HK-2 (cell line): ENCODE measurements around the gene RAPGEF4.
"Not testable (repeated sequence)": the region's sequence is repeated elsewhere in the genome, so short reads cannot be mapped to it uniquely, and the experiment has no call there.

Source experiments
- DNase-seq: peaks from one replicate; pipeline ENCODE4 v3.0.0-alpha.2; 2018; ENCODE audit not compliant: unreplicated experiment

RAPGEF4 gene

DNA sequence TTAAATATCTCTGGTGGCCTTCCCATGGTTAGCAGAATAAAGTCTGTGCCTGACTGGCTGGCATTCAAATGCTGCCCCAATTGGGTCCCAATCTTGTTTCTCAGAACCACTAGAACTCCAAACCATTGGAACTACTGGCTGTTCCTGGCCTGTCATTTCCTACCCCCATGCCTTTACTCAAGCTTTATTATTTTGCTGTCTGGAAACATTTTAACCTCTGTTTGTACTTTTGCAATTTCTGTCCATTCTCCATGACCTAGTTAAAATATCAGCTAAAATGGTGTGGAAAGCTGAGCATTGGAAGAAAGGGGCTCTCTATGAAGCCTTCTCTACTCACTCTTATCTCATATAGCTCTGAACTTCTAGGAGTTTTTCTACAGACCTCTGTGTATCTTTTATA, 38.7 kb downstream of the RAPGEF4 start:
- no peak for DNase-seq

DNA sequence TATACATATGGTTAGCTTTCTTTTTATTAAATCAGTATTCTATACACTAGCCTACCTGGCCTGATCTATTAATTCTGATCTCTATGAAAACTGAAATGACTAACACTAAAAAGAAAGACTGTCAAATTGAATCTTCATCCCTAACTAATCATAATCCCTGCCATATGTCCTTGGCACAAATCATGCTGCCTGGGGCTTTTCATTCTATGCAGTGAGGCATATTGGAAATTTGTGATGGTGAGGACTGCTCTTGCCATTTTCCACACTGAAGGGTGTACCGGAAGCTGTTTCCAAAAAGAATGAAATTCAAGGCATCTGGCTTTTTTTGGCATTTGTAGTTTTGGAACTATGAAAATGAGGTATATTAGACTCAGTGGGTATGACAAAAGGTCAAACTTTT, 39.7 kb downstream of the RAPGEF4 start:
- no peak for DNase-seq

DNA sequence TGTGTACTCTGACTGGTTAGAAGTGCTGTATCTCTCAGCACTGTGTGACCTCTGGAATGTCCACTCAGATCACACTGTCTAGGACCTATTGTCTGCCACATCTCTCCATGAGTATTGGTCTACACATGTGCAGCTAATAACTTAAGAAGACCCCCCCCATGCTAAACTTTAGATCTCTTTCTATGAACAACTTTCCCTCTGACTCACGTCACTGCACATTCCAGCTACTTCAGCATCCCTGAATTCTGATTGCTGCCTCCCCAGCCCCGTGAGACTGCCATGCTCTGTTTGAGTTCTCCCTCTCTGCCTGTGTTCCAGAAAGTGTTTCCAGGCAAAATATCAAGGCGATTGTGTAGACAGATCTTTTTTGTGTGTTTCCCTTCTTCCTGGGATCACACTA, 41.8 kb downstream of the RAPGEF4 start:
- DNase-seq: no peak

DNA sequence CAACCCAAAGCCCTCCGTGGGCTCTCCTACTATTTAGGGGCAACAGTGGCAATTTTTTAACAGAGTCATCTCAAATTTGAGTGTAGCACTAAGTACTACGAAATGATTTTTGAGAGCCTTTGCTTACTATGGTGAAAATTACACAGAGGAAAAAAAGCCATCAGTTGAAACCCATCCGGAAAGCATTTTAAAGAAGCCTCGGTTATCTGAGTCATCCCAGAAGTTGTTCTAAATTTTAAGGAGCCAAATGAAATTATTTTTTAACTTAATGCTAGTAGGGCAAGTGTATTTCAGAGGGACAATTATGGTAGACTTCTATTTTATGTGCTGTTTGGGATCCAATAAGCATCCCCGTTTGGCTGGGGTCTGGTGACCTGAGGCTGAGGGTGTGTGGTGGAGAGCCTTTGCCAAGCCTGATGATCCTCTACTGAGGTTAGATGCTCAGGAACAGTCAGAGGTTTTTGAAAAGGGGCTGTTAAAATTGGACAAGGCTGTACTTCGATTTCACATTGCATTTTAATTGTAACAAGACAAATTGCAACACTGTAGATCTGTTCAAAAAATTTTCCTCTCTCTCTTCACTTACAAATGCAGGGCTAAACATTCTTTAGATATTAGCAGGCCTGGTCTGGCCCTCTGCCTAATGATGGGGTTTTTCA, 47.0 kb downstream of the RAPGEF4 start:
- DNase-seq: no peak

DNA sequence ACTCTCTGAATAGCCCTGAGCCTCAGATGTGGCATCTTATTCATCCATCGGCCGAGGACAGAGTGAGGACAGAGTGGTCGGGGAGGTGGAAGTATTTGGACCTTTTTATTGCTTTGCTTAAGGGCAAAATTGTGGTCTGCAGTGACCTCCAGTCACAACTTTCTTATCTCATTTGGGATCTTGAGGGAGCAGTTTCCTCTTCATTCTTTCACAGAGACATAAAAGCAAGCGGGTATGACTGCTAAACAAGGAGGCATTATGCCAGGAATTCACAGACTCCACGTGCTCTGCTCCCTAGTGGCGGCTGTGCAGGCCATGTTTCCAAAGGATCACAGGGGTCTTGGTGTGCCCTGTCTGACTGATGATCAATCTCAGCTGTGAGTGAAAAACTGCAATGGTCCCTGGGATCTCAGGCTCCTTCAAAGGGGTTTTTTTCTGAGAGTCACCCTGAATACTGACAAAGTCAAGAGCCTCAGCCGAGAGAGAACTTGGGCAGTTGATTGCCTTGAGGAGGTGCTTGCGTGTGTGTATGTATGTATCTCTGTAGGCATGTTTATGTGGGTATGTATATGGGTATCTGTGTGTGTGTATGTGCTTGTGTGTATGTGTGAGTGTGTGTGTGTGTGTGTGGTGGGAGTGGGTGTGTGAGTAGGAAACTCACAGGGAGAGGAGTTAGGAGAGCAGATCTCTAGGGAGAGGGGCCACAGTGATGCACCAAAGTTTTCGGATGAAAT, 47.7 kb downstream of the RAPGEF4 start:
- DNase-seq: peak; percentile 26

DNA sequence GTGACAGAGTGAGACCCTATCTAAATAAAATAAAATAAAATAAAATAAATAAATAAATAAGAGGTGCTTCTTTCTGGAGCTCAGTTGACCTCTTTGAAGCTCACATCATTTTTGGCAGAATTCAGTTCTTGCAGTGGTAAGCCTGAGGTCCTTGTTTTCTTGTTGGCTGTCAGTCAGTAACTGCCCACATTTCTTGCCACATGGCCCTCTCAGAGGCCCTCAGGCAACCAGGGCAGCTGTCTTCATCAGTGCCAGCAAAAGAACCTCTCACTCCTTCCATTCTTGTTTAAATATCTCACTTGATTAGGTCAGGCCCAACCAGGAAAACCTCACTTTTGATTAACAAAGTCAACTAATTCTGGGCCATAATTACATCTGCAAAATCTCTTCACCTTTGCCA, 53.2 kb downstream of the RAPGEF4 start:
- no peak for DNase-seq

DNA sequence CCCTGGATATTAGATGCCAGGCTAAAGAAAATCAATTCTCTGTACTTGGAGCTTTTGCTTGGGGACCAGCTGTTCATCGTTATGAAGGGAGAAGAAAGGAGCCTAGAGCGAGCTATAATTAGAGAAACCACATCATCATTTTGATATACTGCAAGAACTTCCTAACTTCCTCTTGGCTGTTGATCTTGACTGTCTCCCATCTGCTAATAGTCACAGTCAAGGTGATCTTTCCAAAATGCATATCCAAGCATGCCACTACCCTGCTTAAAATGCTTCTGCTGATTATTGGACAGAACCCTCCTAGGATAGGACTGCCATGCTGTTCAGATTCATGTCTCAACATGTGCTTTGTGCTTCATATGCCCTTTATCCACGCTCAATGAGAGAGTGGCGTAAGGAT, 54.8 kb downstream of the RAPGEF4 start:
- no peak for DNase-seq

DNA sequence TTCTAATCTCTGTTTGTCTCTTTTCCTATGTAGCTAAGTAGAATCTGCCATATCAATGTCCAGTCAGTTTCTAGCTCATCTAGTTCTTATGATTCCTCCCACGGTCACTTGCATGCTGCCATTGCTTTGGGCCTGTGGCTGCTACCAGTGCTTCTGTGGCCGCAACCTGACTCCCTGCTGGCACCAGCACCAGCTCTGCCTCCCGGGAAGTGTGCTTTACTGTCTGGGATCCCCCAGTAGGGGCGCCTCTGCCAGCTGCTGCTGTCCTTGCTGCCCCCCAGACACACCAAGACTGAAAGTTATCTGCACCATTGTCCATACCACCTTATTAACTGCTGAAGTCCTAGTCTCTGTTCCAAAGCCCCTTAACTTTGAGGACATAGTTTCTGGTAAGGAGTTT, 56.3 kb downstream of the RAPGEF4 start:
- no peak for DNase-seq

DNA sequence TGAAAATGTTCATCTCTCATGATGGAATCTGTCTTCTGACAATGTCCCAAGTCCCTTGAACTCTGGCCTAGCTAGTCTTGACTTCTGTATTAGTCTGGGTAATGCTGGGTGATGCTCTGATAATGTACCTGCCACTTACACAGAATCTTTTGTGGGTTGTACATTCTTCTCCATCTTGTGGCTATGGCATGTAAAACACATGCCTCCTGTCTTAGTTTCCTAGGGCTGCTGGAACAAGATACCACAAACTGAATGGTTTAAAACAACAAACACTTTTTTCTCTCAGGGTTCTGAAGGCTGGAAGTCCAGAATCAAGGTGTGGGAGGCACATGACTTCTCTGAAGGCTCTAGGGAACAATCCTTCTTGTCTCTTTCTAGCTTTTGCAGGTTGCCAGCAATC, 57.1 kb downstream of the RAPGEF4 start:
- DNase-seq: no peak

DNA sequence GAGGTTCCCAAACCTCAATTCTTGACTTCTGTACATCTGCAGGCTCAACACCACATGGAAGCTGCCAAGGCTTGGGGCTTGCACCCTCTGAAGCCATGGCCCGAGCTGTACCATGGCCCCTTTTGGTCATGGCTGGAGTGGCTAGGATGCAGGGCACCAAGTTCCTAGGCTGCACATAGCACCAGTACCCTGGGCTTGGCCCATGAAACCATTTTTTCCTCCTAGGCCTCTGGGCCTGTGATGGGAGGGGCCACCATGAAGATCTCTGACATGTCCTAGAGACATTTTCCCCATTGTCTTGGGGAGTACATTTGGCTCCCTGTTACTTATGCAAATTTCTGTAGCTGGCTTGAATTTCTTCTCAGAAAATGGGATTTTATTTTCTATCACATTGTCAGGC, 67.7 kb downstream of the RAPGEF4 start:
- DNase-seq: not testable (repeated sequence)

DNA sequence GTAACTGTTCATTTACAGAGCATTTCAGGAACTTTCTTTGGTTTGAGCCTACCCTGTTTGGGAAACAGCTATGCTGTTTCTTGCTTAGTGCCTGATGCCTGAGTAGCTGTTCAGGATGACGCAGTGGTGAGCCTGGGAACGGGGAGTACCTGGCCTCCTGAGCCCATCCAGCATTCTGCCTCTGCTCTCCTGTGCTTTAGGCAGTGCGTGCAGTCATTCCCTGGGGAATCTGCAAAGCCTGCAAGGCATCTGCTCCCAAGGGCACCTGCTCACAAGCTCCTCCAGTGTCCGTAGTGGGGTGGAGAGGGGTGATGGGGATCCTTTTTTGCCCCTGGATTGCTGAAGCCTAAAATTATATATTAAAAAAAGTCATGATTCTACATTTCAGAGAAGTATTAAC, 68.8 kb downstream of the RAPGEF4 start:
- no peak for DNase-seq

DNA sequence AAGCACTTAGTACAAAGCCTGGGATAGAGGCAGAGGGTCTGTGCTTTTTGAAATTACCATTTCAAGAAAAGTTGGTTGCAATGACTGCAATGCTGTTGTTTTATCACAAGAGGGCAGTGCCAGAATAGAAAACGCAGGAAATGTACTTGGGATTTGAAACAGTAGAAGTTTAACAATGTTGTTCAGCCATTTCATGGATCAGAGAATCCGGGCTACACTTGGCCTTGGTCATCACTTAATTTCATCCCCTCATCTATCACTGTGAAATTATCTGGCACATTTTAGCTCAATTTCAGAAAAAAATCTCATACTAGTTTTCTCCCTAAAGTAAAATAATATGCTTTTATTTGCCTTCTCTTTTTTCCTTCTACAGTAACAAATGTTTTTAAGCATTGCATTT, 70.8 kb downstream of the RAPGEF4 start:
- DNase-seq: no peak

DNA sequence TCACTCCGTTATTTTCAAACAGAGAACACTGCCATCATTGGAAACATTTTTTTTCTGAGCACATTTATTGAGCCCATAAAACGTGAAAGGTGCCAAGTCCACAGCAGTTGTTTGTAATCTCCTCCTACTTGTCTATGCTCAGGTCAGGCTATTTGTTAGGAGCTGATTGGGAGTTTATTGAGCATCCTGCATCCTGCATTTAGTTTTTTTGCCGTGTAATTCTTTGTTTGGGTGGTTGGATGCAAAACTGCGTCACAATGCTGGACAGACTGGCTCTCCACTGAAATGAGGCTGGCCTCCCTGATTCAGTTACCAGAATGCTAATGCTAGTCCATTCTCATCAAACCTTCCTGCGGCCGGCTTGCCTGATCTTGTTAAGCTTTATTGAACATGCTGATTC, 71.4 kb downstream of the RAPGEF4 start:
- DNase-seq: no peak

DNA sequence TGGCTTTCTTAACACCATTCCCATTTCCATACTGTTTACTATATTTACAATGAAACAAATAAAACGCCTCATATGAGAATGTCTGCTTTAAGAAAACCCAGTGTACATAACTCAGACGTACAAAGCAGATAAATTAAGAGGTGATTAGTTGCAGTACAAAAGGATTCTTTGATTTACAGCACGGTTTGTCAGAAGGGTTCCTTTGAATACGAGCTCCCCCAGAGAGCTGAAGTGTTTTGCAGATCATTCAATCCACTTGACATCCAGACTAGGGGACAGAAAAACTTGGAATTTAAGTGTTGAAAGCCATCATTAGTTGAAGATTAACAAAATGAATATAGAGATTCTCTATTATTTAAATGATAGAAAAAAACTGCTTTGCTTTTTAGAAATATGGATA, 72.5 kb downstream of the RAPGEF4 start:
- no peak for DNase-seq

DNA sequence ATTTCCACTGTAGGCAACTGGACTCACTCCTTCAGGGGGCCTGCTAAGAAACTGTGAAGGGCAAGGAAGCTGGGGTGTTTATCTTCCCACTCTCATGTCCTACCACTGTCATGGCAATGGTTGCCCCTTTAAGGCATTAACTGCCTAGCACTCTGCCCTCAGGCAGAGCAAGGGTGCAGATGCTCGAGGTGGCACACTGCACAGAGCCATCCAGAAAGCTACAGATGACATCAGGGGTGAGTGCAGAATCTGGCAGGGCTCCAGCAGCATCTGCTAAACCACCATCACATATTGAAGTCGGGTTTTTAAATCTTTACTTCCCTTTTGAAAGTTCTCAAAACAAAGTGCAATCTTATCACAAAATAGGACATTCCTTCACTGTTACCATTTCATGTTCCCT, 75.4 kb downstream of the RAPGEF4 start:
- DNase-seq: no peak

DNA sequence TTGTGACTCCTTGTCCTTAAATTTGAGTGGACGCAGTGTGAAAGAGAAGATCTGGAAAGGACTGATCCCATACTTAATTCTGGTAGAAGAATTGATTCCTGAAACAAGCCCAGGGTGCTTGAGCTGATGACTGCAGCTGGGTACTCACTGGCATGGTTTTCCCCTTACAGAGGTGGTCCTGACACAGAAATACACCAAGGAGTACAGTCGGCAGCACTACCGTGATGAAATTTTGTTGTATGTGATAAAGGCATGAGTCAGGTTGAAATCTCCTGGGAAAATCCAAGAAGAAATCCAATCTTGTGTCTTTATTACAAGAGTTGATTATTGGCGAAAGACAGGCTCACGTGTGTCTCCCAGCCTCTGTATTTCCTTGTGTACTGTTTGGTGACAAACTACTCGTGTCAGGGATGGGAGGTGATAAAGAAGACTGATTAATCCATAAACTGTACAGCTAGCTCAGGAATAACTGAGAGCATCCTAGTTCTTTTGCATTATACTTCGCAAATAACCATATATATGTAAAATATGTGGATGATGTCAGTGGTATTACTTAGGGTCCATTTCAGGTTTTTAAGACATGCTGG, 76.6 kb downstream of the RAPGEF4 start:
- no peak for DNase-seq

DNA sequence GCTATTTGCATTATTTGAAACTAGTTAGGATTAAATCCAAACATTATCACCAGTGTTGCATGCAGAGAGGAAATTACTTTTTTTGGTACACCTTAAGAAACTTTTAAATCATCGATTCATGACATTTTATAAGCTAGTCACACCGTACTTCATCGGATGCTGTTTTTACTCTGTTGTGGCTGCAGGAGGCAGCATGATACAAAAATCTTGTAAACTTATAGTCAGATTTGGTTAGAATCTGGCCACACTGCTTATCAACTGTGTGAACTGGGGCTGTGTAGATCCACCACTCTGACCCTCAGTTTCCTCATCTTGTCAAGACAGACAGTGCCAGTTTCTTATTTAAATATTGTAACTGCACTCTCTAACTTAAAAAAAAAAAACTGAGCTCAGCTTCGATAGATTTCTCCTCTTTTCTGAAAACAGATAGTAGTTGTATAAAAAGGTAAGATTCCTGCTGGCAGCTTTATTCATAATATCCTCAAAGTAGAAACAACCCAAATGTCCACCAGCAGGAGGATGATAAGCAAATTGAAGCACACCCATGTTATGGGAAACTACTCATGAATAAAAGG, 77.8 kb downstream of the RAPGEF4 start:
- DNase-seq: no peak

DNA sequence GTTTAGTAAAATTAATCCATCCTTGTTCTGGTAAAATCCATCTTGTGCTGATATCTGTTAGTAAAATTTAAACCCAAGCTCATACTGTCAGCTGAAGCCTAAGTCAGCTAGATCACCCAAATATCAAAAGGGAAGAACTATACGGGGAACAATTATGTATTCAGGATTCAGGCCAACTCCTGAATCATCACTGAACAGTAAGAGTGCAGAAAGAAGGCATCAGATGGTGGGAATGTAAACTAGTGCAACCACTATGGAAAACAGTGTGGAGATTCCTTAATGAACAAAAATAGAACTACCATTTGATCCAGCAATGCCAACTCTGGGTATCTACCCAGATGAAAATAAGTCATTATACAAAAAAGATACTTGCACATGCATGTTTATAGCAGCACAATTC, 81.8 kb downstream of the RAPGEF4 start:
- DNase-seq: no peak

DNA sequence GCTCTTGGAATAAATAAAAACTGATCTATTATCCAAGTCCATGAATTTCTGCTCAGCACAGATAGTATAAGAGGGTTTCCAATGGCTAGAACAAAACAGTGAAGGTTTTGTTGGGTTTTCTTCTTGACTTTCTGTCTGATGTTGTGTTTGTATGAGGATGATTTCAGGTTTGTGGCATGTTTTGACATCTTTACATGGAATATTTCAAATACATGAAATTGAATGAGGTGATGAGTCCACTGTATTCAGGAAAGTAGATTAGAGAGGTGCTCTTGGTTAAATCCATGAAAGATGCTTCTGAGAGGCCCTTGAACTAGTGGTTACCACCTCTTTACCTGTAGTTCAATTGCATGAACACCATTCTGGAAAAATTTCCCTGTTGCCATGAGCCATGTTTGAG, 84.3 kb downstream of the RAPGEF4 start:
- no peak for DNase-seq

DNA sequence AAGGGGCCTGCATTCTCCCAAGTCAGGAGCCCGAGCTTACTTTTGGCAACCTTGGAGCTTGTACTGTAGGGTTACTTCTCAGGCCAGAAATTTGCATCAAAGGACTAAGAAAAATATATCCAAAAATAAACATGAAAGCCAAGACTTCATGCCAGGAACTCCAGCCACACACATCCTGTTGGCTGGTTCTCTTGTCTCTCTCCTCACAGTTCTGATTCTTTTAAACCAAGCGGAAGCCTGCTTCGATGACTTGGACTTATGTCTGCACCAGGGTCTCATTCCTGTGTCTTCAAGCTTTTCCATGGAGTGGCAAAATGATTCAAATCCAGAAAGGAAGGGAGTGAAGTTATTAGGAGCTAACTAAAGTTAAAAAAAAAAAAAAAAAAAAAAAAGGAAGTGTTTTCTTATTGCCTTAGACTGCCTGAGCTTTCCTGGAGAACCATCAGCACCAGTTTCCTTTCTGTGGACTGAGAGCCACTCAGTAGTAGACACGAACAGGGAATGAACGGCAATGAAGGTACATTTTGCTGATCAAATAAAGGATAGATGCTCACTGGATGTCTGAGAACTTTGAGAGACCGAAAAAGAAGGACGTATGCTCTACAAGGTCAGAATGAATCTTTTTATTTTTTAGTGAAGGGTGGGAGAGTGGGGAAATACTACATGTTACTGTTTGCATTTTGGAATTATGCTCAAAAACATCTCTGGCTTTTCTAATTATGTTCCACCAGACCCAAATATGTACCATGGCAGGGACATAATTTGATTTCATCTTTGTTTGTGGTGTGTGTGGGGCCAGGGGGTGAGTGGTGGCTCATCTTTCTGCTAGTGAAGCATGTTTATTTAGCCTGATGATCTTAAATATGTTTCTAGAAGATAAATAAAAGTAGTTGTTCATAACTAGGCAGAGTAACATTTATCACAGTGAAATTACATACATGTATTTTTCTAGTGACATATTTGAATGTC, 86.0 kb downstream of the RAPGEF4 start:
- no peak for DNase-seq

DNA sequence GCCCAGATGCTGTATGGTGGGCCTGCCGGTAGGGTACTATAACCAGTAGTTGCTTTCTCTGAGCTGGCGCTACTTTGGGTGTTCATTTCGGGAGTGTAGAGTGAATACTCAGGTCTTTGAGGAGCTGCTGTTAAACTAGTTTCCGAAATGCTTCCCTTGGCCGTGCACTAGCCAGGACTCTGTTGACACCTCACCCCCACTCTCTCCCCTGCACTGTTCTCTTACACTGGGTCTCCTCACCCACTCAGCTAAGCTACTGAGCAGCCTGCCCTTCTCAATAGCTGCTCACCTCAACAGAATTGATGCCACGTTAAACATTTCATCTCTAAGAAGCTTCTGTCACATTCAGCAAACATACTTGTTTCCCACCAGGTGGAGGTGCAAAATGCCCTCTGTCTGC, 86.9 kb downstream of the RAPGEF4 start:
- DNase-seq: no peak
